Neural progenitor cell (in vitro differentiated cells): Measurements from ENCODE around the gene BICD1. TPM values are rescaled to one million over a fixed set of nuclear protein-coding genes. Genes with fewer than 3 reads are reported as not detected.

Experiments used
- DNase-seq: peaks from one replicate; pipeline ENCODE4 v3.0.0-alpha.2; 2016; ENCODE audit warnings: low spot score
- H2AFZ ChIP-seq: fragments of 200-600 bp; sonication (generic); replicated peaks from 2 replicates; pipeline ENCODE4 v1.6.1; 2016; ENCODE audit warnings: antibody characterized with exemption
- H3F3A ChIP-seq: fragments of 200-600 bp; sonication (generic); 2 replicates; pipeline ENCODE4 v1.6.1; 2016; ENCODE audit warnings: antibody characterized with exemption, low read depth
- H3K27ac ChIP-seq: fragments of 200-600 bp; sonication (generic); 2 replicates; pipeline ENCODE4 v1.5.1; 2016; ENCODE audit warnings: mild to moderate bottlenecking
- H3K27me3 ChIP-seq: fragments of 200-600 bp; sonication (generic); 2 replicates; pipeline ENCODE4 v1.6.1; 2016; ENCODE audit warnings: mild to moderate bottlenecking, moderate library complexity
- H3K36me3 ChIP-seq: fragments of 200-600 bp; sonication (generic); 2 replicates; pipeline ENCODE4 v1.5.1; 2016
- H3K4me1 ChIP-seq: fragments of 200-600 bp; sonication (generic); 2 replicates; pipeline ENCODE4 v1.6.1; 2016; ENCODE audit warnings: mixed run types
- H3K4me2 ChIP-seq: fragments of 200-600 bp; sonication (generic); 2 replicates; pipeline ENCODE4 v1.6.1; 2016
- H3K4me3 ChIP-seq: fragments of 200-600 bp; sonication (generic); 2 replicates; pipeline ENCODE4 v1.5.1; 2016
- H3K79me2 ChIP-seq: fragments of 200-600 bp; sonication (generic); 2 replicates; pipeline ENCODE4 v1.6.1; 2016; ENCODE audit warnings: low read depth
- H3K9ac ChIP-seq: fragments of 200-600 bp; sonication (generic); 2 replicates; pipeline ENCODE4 v1.6.1; 2016
- H3K9me3 ChIP-seq: fragments of 200-600 bp; sonication (generic); 2 replicates; pipeline ENCODE4 v1.5.1; 2016; ENCODE audit warnings: low read depth
- H4K20me1 ChIP-seq: fragments of 200-600 bp; sonication (generic); 2 replicates; pipeline ENCODE4 v1.6.1; 2016; ENCODE audit warnings: low read depth
- H3K27ac Mint-ChIP-seq: 3 replicates; pipeline ENCODE4 v1.8.0; 2021; ENCODE audit warnings: mixed read lengths
- H3K27me3 Mint-ChIP-seq: 2 replicates; pipeline ENCODE4 v1.8.0; 2022; ENCODE audit warnings: low read depth, mild to moderate bottlenecking, inconsistent platforms, moderate library complexity, mixed read lengths; ENCODE audit not compliant: insufficient read depth
- H3K36me3 Mint-ChIP-seq: 3 replicates; pipeline ENCODE4 v1.8.0; 2021; ENCODE audit warnings: mixed read lengths
- H3K4me1 Mint-ChIP-seq: 3 replicates; pipeline ENCODE4 v1.8.0; 2021; ENCODE audit warnings: mixed read lengths
- H3K4me3 Mint-ChIP-seq: 3 replicates; pipeline ENCODE4 v1.8.0; 2021; ENCODE audit warnings: mild to moderate bottlenecking, moderate library complexity, mixed read lengths
- H3K9me3 Mint-ChIP-seq: 3 replicates; pipeline ENCODE4 v1.8.0; 2020; ENCODE audit warnings: mixed read lengths
- CTCF ChIP-seq: fragments of 200-600 bp; sonication (generic); IDR thresholded peaks from 2 replicates; pipeline ENCODE4 v1.5.1; 2017; ENCODE audit warnings: antibody characterized with exemption, mild to moderate bottlenecking
- EZH2 ChIP-seq: fragments of 200-600 bp; sonication (generic); IDR thresholded peaks from 2 replicates; pipeline ENCODE4 v1.6.1; 2017; ENCODE audit warnings: antibody characterized with exemption, mild to moderate bottlenecking, moderate library complexity
- EZH2phosphoT487 ChIP-seq: fragments of 200-600 bp; sonication (generic); IDR thresholded peaks from 2 replicates; pipeline ENCODE4 v1.6.1; 2017; ENCODE audit warnings: antibody characterized with exemption
- total RNA-seq: library from RNA; depleted of rRNA; stranded (reverse); fragments of >200 nt; gene quantifications from 2 replicates; pipeline ENCODE4 v1.2.3, GENCODE V29; 2015; ENCODE audit warnings: low replicate concordance

BICD1 gene
- total RNA-seq, 1 donor from 2014 or later: 23.6 TPM

- Histone ChIP-seq H3K27me3 (no peaks in the 10 kb centered on the region), H3K4me2 (no peak overlapping the region), H3K27ac (no peak overlapping the region), H3K9ac (no peak overlapping the region), H3K9me3 (no peaks in the 10 kb centered on the region), H3K4me3 (no peak overlapping the region), H3K4me1 (no peaks in the 10 kb centered on the region), H3F3A (no peaks in the 10 kb centered on the region), H3K79me2 (no peaks in the 10 kb centered on the region), H4K20me1 (no peaks in the 10 kb centered on the region), H3K36me3 (no peaks in the 10 kb centered on the region), H2AFZ (no peak overlapping the region)
- Mint-ChIP-seq H3K36me3 (peaks cover 26% of the 10 kb centered on the region), H3K9me3 (peaks cover 2% of the 10 kb centered on the region), H3K4me1 (peaks cover 2% of the 10 kb centered on the region), H3K4me3 (no peak overlapping the region), H3K27ac (no peak overlapping the region), H3K27me3 (no peaks in the 10 kb centered on the region)
- DNase-seq: no peak
- no peak for TF ChIP-seq CTCF
- no peak for TF ChIP-seq EZH2phosphoT487
- no peak for TF ChIP-seq EZH2
Measured at GRCh38 chr12:32332446-32332845, 225.8 kb downstream of the BICD1 start.

GRCh38 chr12:32334371-32334777 is 227.7 kb downstream of the BICD1 start:
- no peaks in the 10 kb centered on the region for H3K27me3 Mint-ChIP-seq
- H3K79me2 ChIP-seq: no peaks in the 10 kb centered on the region
- no peaks in the 10 kb centered on the region for H3K27me3 ChIP-seq
- no peak overlapping the region for H2AFZ ChIP-seq
- H3K27ac Mint-ChIP-seq: no peak overlapping the region
- peaks cover 19% of the 10 kb centered on the region for H3K36me3 Mint-ChIP-seq
- peaks cover 2% of the 10 kb centered on the region for H3K4me1 Mint-ChIP-seq
- no peaks in the 10 kb centered on the region for H3K9me3 ChIP-seq
- DNase-seq: no peak
- no peak overlapping the region for H3K4me3 Mint-ChIP-seq
- no peaks in the 10 kb centered on the region for H3K4me1 ChIP-seq
- peaks cover 2% of the 10 kb centered on the region for H3K9me3 Mint-ChIP-seq
- no peak overlapping the region for H3K27ac ChIP-seq
- TF ChIP-seq EZH2 (no peak), CTCF (no peak), EZH2phosphoT487 (no peak)
- H3K4me2 ChIP-seq: no peak overlapping the region
- no peaks in the 10 kb centered on the region for H3K36me3 ChIP-seq
- H3F3A ChIP-seq: no peaks in the 10 kb centered on the region
- no peaks in the 10 kb centered on the region for H4K20me1 ChIP-seq
- no peak overlapping the region for H3K4me3 ChIP-seq
- no peak overlapping the region for H3K9ac ChIP-seq

GRCh38 chr12:32336261-32336660 is 229.6 kb downstream of the BICD1 start:
- H3K9me3 ChIP-seq: no peaks in the 10 kb centered on the region
- no peaks in the 10 kb centered on the region for H3K4me1 ChIP-seq
- peaks cover 14% of the 10 kb centered on the region for H3K36me3 Mint-ChIP-seq
- no peaks in the 10 kb centered on the region for H4K20me1 ChIP-seq
- no peaks in the 10 kb centered on the region for H3K27me3 Mint-ChIP-seq
- H3K36me3 ChIP-seq: peaks cover 5% of the 10 kb centered on the region
- DNase-seq: no peak
- H3K9ac ChIP-seq: no peak overlapping the region
- H3K4me3 Mint-ChIP-seq: no peak overlapping the region
- no peaks in the 10 kb centered on the region for H3K9me3 Mint-ChIP-seq
- H2AFZ ChIP-seq: no peak overlapping the region
- no peak overlapping the region for H3K27ac ChIP-seq
- H3K79me2 ChIP-seq: no peaks in the 10 kb centered on the region
- H3K4me2 ChIP-seq: no peak overlapping the region
- H3F3A ChIP-seq: no peaks in the 10 kb centered on the region
- no peak overlapping the region for H3K27ac Mint-ChIP-seq
- peaks cover 2% of the 10 kb centered on the region for H3K4me1 Mint-ChIP-seq
- TF ChIP-seq EZH2 (no peak), EZH2phosphoT487 (no peak), CTCF (no peak)
- no peak overlapping the region for H3K4me3 ChIP-seq
- H3K27me3 ChIP-seq: no peaks in the 10 kb centered on the region
